Sigmoid colon (tissue), 7 donors: ENCODE measurements around the gene LTF. TPM values are rescaled to one million over a fixed set of nuclear protein-coding genes. Genes with fewer than 3 reads are reported as not detected.

ENCODE experiments used
- DNase-seq: peaks from one replicate; pipeline ENCODE4 v3.0.0-alpha.2; 2019
- H3K27ac ChIP-seq, 4 donors: fragments of 200-600 bp; sonication (generic); one replicate each; pipeline ENCODE4 v1.5.1; 2016 to 2019; ENCODE audit warnings: mild to moderate bottlenecking in 1 of 4
- H3K27me3 ChIP-seq, 3 donors: fragments of 200-600 bp; sonication (generic); one replicate each; pipeline ENCODE4 v1.5.1; 2019; ENCODE audit warnings: mild to moderate bottlenecking in 1 of 3
- H3K36me3 ChIP-seq, 4 donors: fragments of 200-600 bp; sonication (generic); one replicate each; pipeline ENCODE4 v1.5.1; 2016 to 2019
- H3K4me1 ChIP-seq, 4 donors: fragments of 200-600 bp; sonication (generic); one replicate each; pipeline ENCODE4 v1.5.1; 2017 to 2019
- H3K4me3 ChIP-seq, 4 donors: fragments of 200-600 bp; sonication (generic); one replicate each; pipeline ENCODE4 v1.5.1; 2017 to 2019; ENCODE audit warnings: mild to moderate bottlenecking in 2 of 4, moderate library complexity in 1 of 4
- H3K9me3 ChIP-seq, 4 donors: fragments of 200-600 bp in 3 of 4; sonication (generic) in 3 of 4; one replicate each; pipeline versions ENCODE4 v1.5.1 to v1.6.1; 2013 to 2019
- EP300 ChIP-seq, 4 donors: sonication (generic); formaldehyde crosslinking; IDR thresholded peaks; one replicate each; pipeline ENCODE4 v1.6.1; 2017; ENCODE audit warnings: antibody characterized with exemption in 4 of 4
- POLR2A ChIP-seq, 2 donors: fragments of 450-650 bp; IDR thresholded peaks; one replicate each; pipeline ENCODE4 v1.6.1; 2016; ENCODE audit warnings: antibody characterized with exemption in 2 of 2, mild to moderate bottlenecking in 2 of 2, moderate library complexity in 2 of 2
- POLR2AphosphoS5 ChIP-seq, 4 donors: sonication (generic); formaldehyde crosslinking; IDR thresholded peaks; one replicate each; pipeline ENCODE4 v1.6.1; 2017; ENCODE audit warnings: antibody characterized with exemption in 4 of 4
- WGBS, 2 donors: extraction: QIAGEN DNeasy Blood & Tissue Kit; methylation state at CpG; one replicate each; pipeline ENCODE4 v1.1.7; 2013; 5-methylcytosine and 5-hydroxymethylcytosine counted together
- intact Hi-C: fragments of 100-400 bp; cut with DNase I; formaldehyde crosslinking; loops from one replicate; pipeline ENCODE4 v1.15.1; 2023
- polyA plus RNA-seq, 3 donors: library from polyadenylated mRNA; stranded (reverse); fragments of 200-250 nt; gene quantifications; one replicate each; pipeline ENCODE4 v1.2.3, GENCODE V29; 2013
- total RNA-seq, 4 donors: library from RNA; depleted of rRNA; stranded (reverse); fragments of >200 nt; gene quantifications; one replicate each; pipeline ENCODE4 v1.1.0, GENCODE V29; 2016
- TF ChIP-seq, protein P1 (sequence below), 4 experiments: fragments of 450-650 bp in 3 of 4; fragments of 200-600 bp in 1 of 4; IDR thresholded peaks; one replicate each; pipeline ENCODE4 v1.5.1; 2016 to 2019; ENCODE audit warnings: antibody characterized with exemption in 4 of 4, mild to moderate bottlenecking in 3 of 4, moderate library complexity in 2 of 4
- donor health status: healthy with polysubstance abuse.
- donor health status: Bipolar disorder and iron deficiency.
- donor health status: healthy.

LTF gene
- total and polyA plus RNA-seq, 7 donors: 0.16 to 38.0 (median 0.36) TPM; not detected in 2

GRCh38 chr3:46463120-46463867, 1.4 kb downstream of the LTF start:
- Histone ChIP-seq H3K27me3 (peaks cover 5 to 32% (median 25%) of the 10 kb centered on the region in 3 donors), H3K4me1 (no peaks in the 10 kb centered on the region), H3K36me3 (no peaks in the 10 kb centered on the region), H3K27ac (peak overlapping the region in 1 of 4 donors; percentile 46), H3K9me3 (no peaks in the 10 kb centered on the region), H3K4me3 (no peak overlapping the region)
- intact Hi-C loops: no loop called here
- WGBS, 2 donors: 77 to 78% methylated on average over 6 of the region's 6 CpGs
- no peak for TF ChIP-seq POLR2A (IDR thresholded peaks at IDR 0.05)
- TF ChIP-seq POLR2AphosphoS5 (IDR thresholded peaks at IDR 0.05): no peak
- no peak for TF ChIP-seq EP300 (IDR thresholded peaks at IDR 0.05)
- TF ChIP-seq, protein P1, sequence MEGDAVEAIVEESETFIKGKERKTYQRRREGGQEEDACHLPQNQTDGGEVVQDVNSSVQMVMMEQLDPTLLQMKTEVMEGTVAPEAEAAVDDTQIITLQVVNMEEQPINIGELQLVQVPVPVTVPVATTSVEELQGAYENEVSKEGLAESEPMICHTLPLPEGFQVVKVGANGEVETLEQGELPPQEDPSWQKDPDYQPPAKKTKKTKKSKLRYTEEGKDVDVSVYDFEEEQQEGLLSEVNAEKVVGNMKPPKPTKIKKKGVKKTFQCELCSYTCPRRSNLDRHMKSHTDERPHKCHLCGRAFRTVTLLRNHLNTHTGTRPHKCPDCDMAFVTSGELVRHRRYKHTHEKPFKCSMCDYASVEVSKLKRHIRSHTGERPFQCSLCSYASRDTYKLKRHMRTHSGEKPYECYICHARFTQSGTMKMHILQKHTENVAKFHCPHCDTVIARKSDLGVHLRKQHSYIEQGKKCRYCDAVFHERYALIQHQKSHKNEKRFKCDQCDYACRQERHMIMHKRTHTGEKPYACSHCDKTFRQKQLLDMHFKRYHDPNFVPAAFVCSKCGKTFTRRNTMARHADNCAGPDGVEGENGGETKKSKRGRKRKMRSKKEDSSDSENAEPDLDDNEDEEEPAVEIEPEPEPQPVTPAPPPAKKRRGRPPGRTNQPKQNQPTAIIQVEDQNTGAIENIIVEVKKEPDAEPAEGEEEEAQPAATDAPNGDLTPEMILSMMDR (IDR thresholded peaks at IDR 0.05): no peak
- DNase-seq: no peak

DNA sequence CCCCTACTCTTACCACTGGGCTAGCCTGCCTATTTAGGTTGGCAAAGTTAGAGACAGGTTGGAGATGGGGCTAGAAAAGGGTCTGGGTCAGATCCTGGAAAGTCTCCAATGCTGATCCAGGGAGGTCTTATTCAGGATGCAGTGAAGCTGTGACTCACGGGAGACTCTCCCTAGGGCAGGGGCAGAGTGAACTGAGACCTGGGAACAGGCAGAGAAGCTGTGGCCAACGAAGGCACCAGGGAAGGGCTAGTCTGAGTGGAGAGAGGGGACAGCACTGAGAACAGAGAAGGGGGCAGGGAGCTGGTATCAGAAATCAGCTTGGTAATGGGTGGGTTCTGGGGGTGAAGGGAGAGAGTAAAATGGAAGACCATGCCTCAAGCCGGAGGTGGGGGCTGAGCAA, 2.2 kb downstream of the LTF start:
- no peak for DNase-seq
- peak overlapping the region in 1 of 4 donors; percentile 46 for H3K27ac ChIP-seq
- H3K4me3 ChIP-seq: no peak overlapping the region
- no peak for TF ChIP-seq POLR2A (IDR thresholded peaks at IDR 0.05)
- TF ChIP-seq, protein P1 (IDR thresholded peaks at IDR 0.05): no peak
- no peak for TF ChIP-seq EP300 (IDR thresholded peaks at IDR 0.05)
- no peak for TF ChIP-seq POLR2AphosphoS5 (IDR thresholded peaks at IDR 0.05)
- H3K36me3 ChIP-seq: no peaks in the 10 kb centered on the region
- 79 to 85% methylated on average over 3 of the region's 3 CpGs for WGBS, 2 donors
- peaks cover 5 to 32% (median 25%) of the 10 kb centered on the region in 3 donors for H3K27me3 ChIP-seq
- intact Hi-C loops: no loop called here
- no peaks in the 10 kb centered on the region for H3K9me3 ChIP-seq
- no peaks in the 10 kb centered on the region for H3K4me1 ChIP-seq

GRCh38 chr3:46462111-46462510, 2.6 kb downstream of the LTF start:
- no peak overlapping the region for H3K4me3 ChIP-seq
- TF ChIP-seq EP300 (IDR thresholded peaks at IDR 0.05): no peak
- TF ChIP-seq POLR2A (IDR thresholded peaks at IDR 0.05): no peak
- TF ChIP-seq, protein P1 (IDR thresholded peaks at IDR 0.05): no peak
- no peak for TF ChIP-seq POLR2AphosphoS5 (IDR thresholded peaks at IDR 0.05)
- peaks cover 5 to 32% (median 25%) of the 10 kb centered on the region in 3 donors for H3K27me3 ChIP-seq
- no peaks in the 10 kb centered on the region for H3K36me3 ChIP-seq
- no peaks in the 10 kb centered on the region for H3K9me3 ChIP-seq
- H3K27ac ChIP-seq: no peak overlapping the region
- WGBS, 2 donors: 60 to 77% methylated on average over 3 of the region's 3 CpGs
- intact Hi-C loops: no loop called here
- H3K4me1 ChIP-seq: no peaks in the 10 kb centered on the region
- no peak for DNase-seq

DNA sequence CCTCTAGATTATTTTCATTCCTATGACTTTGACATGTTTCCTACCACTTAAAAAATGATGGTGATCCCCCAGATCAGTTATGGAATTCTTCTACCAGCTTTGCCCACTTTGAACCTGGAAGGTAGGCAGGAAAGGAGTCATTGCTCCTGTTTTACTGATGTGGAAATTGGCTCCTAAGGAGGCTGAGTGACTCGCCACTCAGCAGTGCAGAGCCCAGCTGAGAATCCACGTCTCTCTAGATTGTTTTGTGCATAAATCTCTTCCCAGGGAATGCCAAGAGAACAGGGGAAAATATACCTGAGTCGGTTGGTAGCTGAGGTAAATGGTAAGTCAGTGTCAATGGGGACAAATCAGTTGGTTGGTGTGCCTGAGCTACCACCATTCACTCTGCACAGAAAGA, 4.7 kb downstream of the LTF start:
- H3K27ac ChIP-seq: no peak overlapping the region
- 82 to 84% methylated on average over 3 of the region's 3 CpGs for WGBS, 2 donors

More for the DNA sequence above, 4.7 kb downstream of the LTF start:
- Histone ChIP-seq H3K9me3 (no peaks in the 10 kb centered on the region), H3K4me3 (no peak overlapping the region), H3K27me3 (peaks cover 5 to 29% (median 25%) of the 10 kb centered on the region in 3 donors), H3K4me1 (no peaks in the 10 kb centered on the region), H3K36me3 (no peaks in the 10 kb centered on the region)
- DNase-seq: no peak
- intact Hi-C loops: no loop called here
- TF ChIP-seq POLR2AphosphoS5 (IDR thresholded peaks at IDR 0.05) (no peak), EP300 (IDR thresholded peaks at IDR 0.05) (no peak), POLR2A (IDR thresholded peaks at IDR 0.05) (no peak)
- TF ChIP-seq, protein P1 (IDR thresholded peaks at IDR 0.05): no peak
